K562 (cell line): ENCODE measurements around the gene PLCB4. TPM values are rescaled to one million over a fixed set of nuclear protein-coding genes. Genes with fewer than 3 reads are reported as not detected.
A peak's percentile ranks its signal among the peaks of the same experiment; 100 is the strongest.

Source experiments
- ATAC-seq: fragments of 200-7000 bp; cut with Tn5 transposase; 3 replicates; pipeline ENCODE4 v1.9.1; 2020; ENCODE audit warnings: moderate library complexity
- BruUV-seq: library from RNA; stranded (reverse); fragments of 400-500 nt; replicated peaks from 2 replicates; lab custom pipeline; 2021; lab: Mats Ljungman, UMichigan
- CTCF ChIA-PET: fragments of 300-600 bp; formaldehyde crosslinking; extraction: SDS; loops from one replicate; lab custom pipeline; 2021; ENCODE audit warnings: low intra/inter-chr PET ratio; lab: Yijun Ruan, JAX
- POLR2A ChIA-PET: fragments of 300-600, 350-650 bp; sonication (Branson Sonifier 250); formaldehyde crosslinking; extraction: SDS; loops from one replicate; lab custom pipeline; 2021; ENCODE audit warnings: antibody characterized with exemption, inconsistent platforms; lab: Yijun Ruan, JAX
- DNase-seq, 4 experiments: peaks; one replicate each; pipeline versions ENCODE4 v3.0.0 to v3.0.0-alpha.2; 2011 to 2018; ENCODE audit warnings: low spot score in 3 of 4, mixed read lengths in 3 of 4; ENCODE audit errors: extremely low read depth in 1 of 4
- FAIRE-seq: peaks from 2 replicates; lab custom pipeline; 2011; peaks lifted over from hg19 to GRCh38; lab: Jason Lieb, UNC
- H2AFZ ChIP-seq: 2 replicates; pipeline ENCODE4 v1.6.0; 2011; ENCODE audit warnings: low read depth, low read length, control low read depth, inconsistent platforms
- H3K27ac ChIP-seq: fragments of 200-600 bp; 3 replicates; pipeline ENCODE4 v1.8.0; 2011; ENCODE audit warnings: low read depth, mild to moderate bottlenecking, control low read depth, inconsistent platforms, low read length, moderate library complexity, mixed read lengths; ENCODE audit errors: extremely low read depth
- H3K27me3 ChIP-seq, 2 experiments: fragments of 300-600 bp in 1 of 2; 2 replicates in 1 of 2; 3 replicates in 1 of 2; pipeline versions ENCODE4 v1.6.0 to v1.8.0; 2011; ENCODE audit warnings: inconsistent platforms in 2 of 2, low read length in 2 of 2, mild to moderate bottlenecking in 1 of 2, mixed read lengths in 1 of 2, moderate library complexity in 1 of 2; ENCODE audit not compliant: control insufficient read depth in 2 of 2, insufficient read depth in 2 of 2
- H3K36me3 ChIP-seq: fragments of 300-600 bp; 3 replicates; pipeline ENCODE4 v1.8.0; 2011; ENCODE audit warnings: mild to moderate bottlenecking, low read length, inconsistent platforms; ENCODE audit not compliant: control insufficient read depth, insufficient read depth
- H3K4me1 ChIP-seq, 2 experiments: fragments of 200-600 bp in 1 of 2; replicated peaks in 1 of 2; 2 replicates in 1 of 2; 3 replicates in 1 of 2; pipeline versions ENCODE4 v1.5.1 to v1.8.0; 2011; ENCODE audit warnings: inconsistent platforms in 2 of 2, low read length in 2 of 2, mild to moderate bottlenecking in 1 of 2, mixed read lengths in 1 of 2, moderate library complexity in 1 of 2; ENCODE audit not compliant: control insufficient read depth in 2 of 2, insufficient read depth in 2 of 2
- H3K4me2 ChIP-seq: 2 replicates; pipeline ENCODE4 v1.6.1; 2011; ENCODE audit warnings: low read length, control low read depth, inconsistent platforms, mixed read lengths; ENCODE audit not compliant: insufficient read depth
- H3K4me3 ChIP-seq: fragments of 200-600 bp; sonication (generic), shearing (Covaris generic); 2 replicates; pipeline ENCODE4 v1.5.1; 2016; ENCODE audit warnings: control low read depth, inconsistent platforms
- H3K79me2 ChIP-seq: fragments of 200-600 bp; 3 replicates; pipeline ENCODE4 v1.8.0; 2011; ENCODE audit warnings: low read length, inconsistent platforms; ENCODE audit not compliant: control insufficient read depth, insufficient read depth
- H3K9ac ChIP-seq, 2 experiments: 2 replicates each; pipeline versions ENCODE4 v1.6.0 to v1.6.1; 2011; ENCODE audit warnings: low read depth in 2 of 2, low read length in 2 of 2, control low read depth in 1 of 2, inconsistent platforms in 1 of 2, mild to moderate bottlenecking in 1 of 2, mixed read lengths in 1 of 2; ENCODE audit not compliant: insufficient read depth in 1 of 2
- H3K9me1 ChIP-seq: one replicate; pipeline ENCODE4 v1.6.0; 2011; ENCODE audit warnings: inconsistent platforms, mild to moderate bottlenecking, low read length, moderate library complexity; ENCODE audit not compliant: control insufficient read depth, insufficient read depth
- H3K9me3 ChIP-seq: replicated peaks from 2 replicates; pipeline ENCODE4 v1.5.1; 2011; ENCODE audit warnings: low read depth, low read length, inconsistent platforms; ENCODE audit not compliant: control insufficient read depth, insufficient read depth
- H4K20me1 ChIP-seq: replicated peaks from 2 replicates; pipeline ENCODE4 v1.6.1; 2011; ENCODE audit warnings: low read length, inconsistent platforms, mixed read lengths; ENCODE audit not compliant: control insufficient read depth, insufficient read depth
- ATF3 ChIP-seq, 2 experiments: fragments of 450-650 bp in 1 of 2; sonication (generic) in 1 of 2; formaldehyde crosslinking in 1 of 2; IDR thresholded peaks in 1 of 2; conservative IDR thresholded peaks in 1 of 2; 2 replicates each; pipeline versions ENCODE4 v1.6.1 to v1.8.1; 2016 to 2023; ENCODE audit warnings: mild to moderate bottlenecking in 2 of 2, moderate library complexity in 2 of 2, inconsistent platforms in 1 of 2, missing genetic modification reagents in 1 of 2
- GMEB1 ChIP-seq: fragments of 250-450 bp; sonication (Bioruptor Pico); IDR thresholded peaks from 2 replicates; pipeline ENCODE4 v1.4.0; 2020; ENCODE audit warnings: mild to moderate bottlenecking
- KHSRP ChIP-seq: fragments of 450-650 bp; IDR thresholded peaks from 2 replicates; pipeline ENCODE4 v1.6.1; 2017
- MBD2 ChIP-seq: sonication (generic); IDR thresholded peaks from 2 replicates; pipeline ENCODE4 v1.6.1; 2016; ENCODE audit warnings: low read depth, borderline replicate concordance
- MEIS2 ChIP-seq: fragments of 450-650 bp; IDR thresholded peaks from 2 replicates; pipeline ENCODE4 v1.6.1; 2014; ENCODE audit warnings: mild to moderate bottlenecking; ENCODE audit not compliant: partially characterized antibody
- ZNF316 ChIP-seq: fragments of 450-650 bp; IDR thresholded peaks from 2 replicates; pipeline ENCODE4 v1.6.1; 2016
- WGBS: fragments of 100-300 bp; shearing (Covaris generic); methylation state at CpG from one replicate; pipeline ENCODE4 v1.1.6; 2016; ENCODE audit warnings: low coverage, mixed read lengths; ENCODE audit not compliant: insufficient coverage; ENCODE audit errors: missing lambda C conversion rate; 5-methylcytosine and 5-hydroxymethylcytosine counted together
- in situ Hi-C: fragments of 300-500 bp; cut with MboI; formaldehyde crosslinking; loops from 4 replicates; pipeline ENCODE4 v1.15.0; 2018; ENCODE audit warnings: inconsistent platforms, mixed read lengths
- intact Hi-C: fragments of 100-400 bp; cut with micrococcal nuclease; formaldehyde crosslinking; loops from 2 replicates; pipeline ENCODE4 v1.14.2; 2022
- polyA plus RNA-seq, 8 experiments: library from polyadenylated mRNA; depleted of rRNA in 4 of 8; stranded (reverse) in 5 of 8; unstranded in 3 of 8; fragments of >200 nt; fragmentation: Nextera tagmentation in 2 of 8; fragmentation: Illumina TruSeq in 1 of 8; extraction: Ambion mirVana in 2 of 8; extraction: Trizol in 1 of 8; gene quantifications; 2 replicates each; pipeline versions ENCODE4 v1.2.1 to v1.2.3, GENCODE V29; 2011 to 2014; ENCODE audit warnings: inconsistent platforms in 1 of 8, missing spikeins in 1 of 8
- total RNA-seq, 7 experiments: library from RNA; depleted of rRNA in 6 of 7; stranded (reverse); fragments of >200 nt in 6 of 7; fragmentation: Illumina TruSeq in 2 of 7; extraction: Trizol in 2 of 7; gene quantifications; 2 replicates each; pipeline versions ENCODE4 v1.2.1 to v1.2.3, GENCODE V29; 2011 to 2021; ENCODE audit warnings: low replicate concordance in 1 of 7

PLCB4 gene
- total and polyA plus RNA-seq, 9 of the 15 experiments (the other 6 are each of a cell fraction or from before 2014, with no cell fraction given), result 0.20 to 2.9 (median 0.52) TPM

- TF ChIP-seq ATF3 (IDR thresholded peaks at IDR 0.05) (peak; percentile 57), ATF3 (CRISPR knock-in tag; conservative IDR thresholded peaks at IDR 0.05) (no peak), ZNF316 (no peak), GMEB1 (no peak), MEIS2 (peak; percentile 33)
- TF ChIP-seq, all 486 proteins: peak for 8
These were observed 149.7 kb downstream of the PLCB4 start (continued) for GRCh38 chr20:9218531-9218961.

GRCh38 chr20:9220874-9221547 lies 152.1 kb downstream of the PLCB4 start:
- no peak for FAIRE-seq
- intact Hi-C loops (no loop called here), in situ Hi-C loops (no loop called here)
- H3K9me1 ChIP-seq, result no peaks in the 10 kb centered on the region
- H3K27me3 ChIP-seq, result no peaks in the 10 kb centered on the region
- no peak for ATAC-seq
- no peak overlapping the region for H2AFZ ChIP-seq
- H3K4me2 ChIP-seq, result no peak overlapping the region
- 12% methylated on average over 6 of the region's 6 CpGs for WGBS
- no TSS peak for BruUV-seq
- no peak overlapping the region for H3K27ac ChIP-seq
- no peaks in the 10 kb centered on the region for H3K36me3 ChIP-seq
- H3K4me1 ChIP-seq, result no peaks in the 10 kb centered on the region
- ChIA-PET POLR2A (no interaction called here), CTCF (no interaction called here)
- no peaks in the 10 kb centered on the region for H3K79me2 ChIP-seq
- H3K9ac ChIP-seq, result no peak overlapping the region
- no peaks in the 10 kb centered on the region for H3K9me3 ChIP-seq
- H4K20me1 ChIP-seq, result no peaks in the 10 kb centered on the region
- TF ChIP-seq KHSRP (no peak), MBD2 (no peak)
- no peak overlapping the region for H3K4me3 ChIP-seq
- DNase-seq, result no peak
